ENCODE data around the gene KLRC2. TPM values are rescaled to one million over a fixed set of nuclear protein-coding genes. Genes with fewer than 3 reads are reported as not detected.
"Not testable (repeated sequence)": the region's sequence is repeated elsewhere in the genome, so short reads cannot be mapped to it uniquely, and the experiment has no call there.

Gene KLRC2
- total and polyA plus RNA-seq, 2 experiments from 2014 or later = not detected

DNA sequence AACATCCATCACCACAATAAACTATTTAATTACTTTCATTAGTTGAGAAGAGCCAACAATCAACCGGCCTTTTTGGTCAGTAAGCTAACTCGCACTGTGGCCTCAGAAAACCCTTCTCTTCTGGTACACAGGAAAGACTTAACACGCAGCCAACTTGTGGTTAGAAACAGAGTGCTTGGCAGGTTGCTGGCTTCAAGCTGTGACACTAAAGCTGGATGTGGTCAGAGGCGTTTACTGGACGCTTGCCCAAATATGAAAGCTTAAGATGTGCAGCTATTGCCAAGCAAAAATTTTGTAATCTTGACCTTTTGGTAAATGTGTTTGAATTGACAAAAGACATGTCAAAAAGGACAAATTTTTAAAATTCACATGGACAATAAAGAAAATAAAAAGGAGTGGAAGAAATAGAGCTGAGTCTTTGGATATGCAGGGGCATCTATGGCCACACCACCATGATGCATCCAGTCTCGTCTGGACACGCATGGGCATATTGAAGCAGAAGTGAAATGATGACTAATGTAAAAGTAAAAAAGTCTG is 43.3 kb downstream of the KLRC2 start:
- Histone ChIP-seq H3K4me1 (ENCODE audit: insufficient read depth) (peaks cover 3% of the 10 kb centered on the region; the same call in 1 of the 2 replicates), H3K4me2 (no peak overlapping the region), H3K27ac (ENCODE audit: low read depth) (no peak overlapping the region), H3K9me2 (ENCODE audit: insufficient read depth) (no peaks in the 10 kb centered on the region), H2AFZ (no peak overlapping the region), H3K27me3 (ENCODE audit: insufficient read depth) (no peaks in the 10 kb centered on the region), H4K20me1 (replicated peaks; ENCODE audit: insufficient read depth) (no peaks in the 10 kb centered on the region), H3K79me2 (replicated peaks; ENCODE audit: insufficient read depth) (no peaks in the 10 kb centered on the region), H3K4me3 (no peak overlapping the region), H3F3A (replicated peaks; ENCODE audit: low read depth) (no peaks in the 10 kb centered on the region), H3K36me3 (ENCODE audit: insufficient read depth) (no peaks in the 10 kb centered on the region)
- no peak for ATAC-seq
- Mint-ChIP-seq H3K27ac (no peak overlapping the region), H3K36me3 (ENCODE audit: low read depth) (no peaks in the 10 kb centered on the region), H3K4me3 (no peak overlapping the region), H3K27me3 (ENCODE audit: insufficient read depth, low read depth, poor library complexity) (no peaks in the 10 kb centered on the region), H3K4me1 (peaks cover 5% of the 10 kb centered on the region), H3K9me3 (no peaks in the 10 kb centered on the region)
- no peak for DNase-seq (ENCODE audit: low spot score)
- TF ChIP-seq ETS1 (IDR thresholded peaks at IDR 0.05) (no peak), EZH2phosphoT487 (IDR thresholded peaks at IDR 0.05; ENCODE audit: unreplicated experiment) (no peak)

GRCh38 chr12:10390991-10391390 is 44.8 kb downstream of the KLRC2 start:
- H3K79me2 ChIP-seq (replicated peaks; ENCODE audit: insufficient read depth); H3K36me3 ChIP-seq (ENCODE audit: insufficient read depth); H3K4me1 ChIP-seq (ENCODE audit: insufficient read depth); H3K9me2 ChIP-seq (ENCODE audit: insufficient read depth); H2AFZ ChIP-seq; H3K4me3 Mint-ChIP-seq; H3F3A ChIP-seq (replicated peaks; ENCODE audit: low read depth); H3K36me3 Mint-ChIP-seq (ENCODE audit: low read depth); H4K20me1 ChIP-seq (replicated peaks; ENCODE audit: insufficient read depth); H3K4me1 Mint-ChIP-seq; H3K27me3 Mint-ChIP-seq (ENCODE audit: insufficient read depth, low read depth, poor library complexity); H3K4me3 ChIP-seq; H3K27me3 ChIP-seq (ENCODE audit: insufficient read depth); H3K9me3 Mint-ChIP-seq; H3K27ac ChIP-seq (ENCODE audit: low read depth); H3K4me2 ChIP-seq; H3K27ac Mint-ChIP-seq; DNase-seq (ENCODE audit: low spot score); ATAC-seq: not testable (repeated sequence)

DNA sequence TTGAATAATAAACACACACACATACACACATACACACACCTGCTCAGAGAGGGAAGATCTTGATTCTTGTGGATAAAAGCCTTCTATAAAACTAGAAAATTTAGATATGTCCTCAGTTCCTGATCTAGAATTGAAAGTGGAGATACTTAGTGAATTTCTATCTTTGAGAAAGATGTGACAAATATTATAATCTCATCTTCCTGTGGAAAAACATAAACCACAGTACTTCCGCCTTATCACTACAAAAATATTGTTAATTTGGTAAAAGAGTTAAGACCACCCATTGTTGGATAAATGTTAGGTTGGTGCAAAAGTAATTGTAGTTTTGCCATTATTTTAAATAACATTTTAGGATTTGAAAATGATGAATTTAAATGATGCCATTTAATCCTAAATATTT is 45.9 kb downstream of the KLRC2 start, which contains the start of gene KLRK1:
TSS of gene KLRK1 (minus strand) at position 138 of the 400 bp plus-strand sequence. CDS start 1,231 bp downstream, outside the sequence.
- Mint-ChIP-seq H3K36me3 (ENCODE audit: low read depth) (no peaks in the 10 kb centered on the region), H3K4me1 (no peaks in the 10 kb centered on the region), H3K9me3 (no peaks in the 10 kb centered on the region; the same call in 2 of the 3 replicates), H3K27me3 (ENCODE audit: insufficient read depth, low read depth, poor library complexity) (no peaks in the 10 kb centered on the region), H3K4me3 (no peak within 1 kb of the TSS), H3K27ac (no peak within 1 kb of the TSS)
- ATAC-seq (no peak), DNase-seq (ENCODE audit: low spot score) (no peak)
- Histone ChIP-seq H3K27me3 (ENCODE audit: insufficient read depth) (no peaks in the 10 kb centered on the region), H3K4me3 (no peak within 1 kb of the TSS), H3K27ac (ENCODE audit: low read depth) (no peak within 1 kb of the TSS), H4K20me1 (replicated peaks; ENCODE audit: insufficient read depth) (no peaks in the 10 kb centered on the region), H3K4me1 (ENCODE audit: insufficient read depth) (no peaks in the 10 kb centered on the region), H3K4me2 (no peak within 1 kb of the TSS), H3K9me2 (ENCODE audit: insufficient read depth) (no peaks in the 10 kb centered on the region), H3K79me2 (replicated peaks; ENCODE audit: insufficient read depth) (no peaks in the 10 kb centered on the region), H3F3A (replicated peaks; ENCODE audit: low read depth) (no peaks in the 10 kb centered on the region), H2AFZ (no peak within 1 kb of the TSS), H3K36me3 (ENCODE audit: insufficient read depth) (no peaks in the 10 kb centered on the region)
- TF ChIP-seq ZNF331 (CRISPR knock-in tag; IDR thresholded peaks at IDR 0.05; ENCODE audit: low read depth) (no peak), CREB1 (CRISPR knock-in tag; IDR thresholded peaks at IDR 0.05; ENCODE audit: low read depth) (no peak), EZH2 (IDR thresholded peaks at IDR 0.05; ENCODE audit: low read depth, unreplicated experiment) (no peak), ZNF114 (CRISPR knock-in tag; IDR thresholded peaks at IDR 0.05) (no peak), NANOG (IDR thresholded peaks at IDR 0.05; ENCODE audit: borderline replicate concordance) (no peak), ZNF462 (CRISPR knock-in tag; IDR thresholded peaks at IDR 0.05) (no peak)
